A673 (cell line): ENCODE results near the gene NCEH1.

ENCODE experiments used
- EZH2 ChIP-seq: fragments of 200-600 bp; sonication (generic); IDR thresholded peaks from 2 replicates; pipeline ENCODE4 v1.6.1; 2017; ENCODE audit warnings: borderline replicate concordance, low read depth, mild to moderate bottlenecking, mixed read lengths, antibody characterized with exemption, low read length; ENCODE audit not compliant: poor library complexity, severe bottlenecking
- TF ChIP-seq, protein P1 (sequence below): fragments of 300-800, 200-600 bp; sonication (generic); conservative IDR thresholded peaks from 2 replicates; pipeline ENCODE4 v1.5.1; 2017; ENCODE audit warnings: low read depth, mild to moderate bottlenecking, antibody characterized with exemption, low read length, moderate library complexity, mixed read lengths

DNA sequence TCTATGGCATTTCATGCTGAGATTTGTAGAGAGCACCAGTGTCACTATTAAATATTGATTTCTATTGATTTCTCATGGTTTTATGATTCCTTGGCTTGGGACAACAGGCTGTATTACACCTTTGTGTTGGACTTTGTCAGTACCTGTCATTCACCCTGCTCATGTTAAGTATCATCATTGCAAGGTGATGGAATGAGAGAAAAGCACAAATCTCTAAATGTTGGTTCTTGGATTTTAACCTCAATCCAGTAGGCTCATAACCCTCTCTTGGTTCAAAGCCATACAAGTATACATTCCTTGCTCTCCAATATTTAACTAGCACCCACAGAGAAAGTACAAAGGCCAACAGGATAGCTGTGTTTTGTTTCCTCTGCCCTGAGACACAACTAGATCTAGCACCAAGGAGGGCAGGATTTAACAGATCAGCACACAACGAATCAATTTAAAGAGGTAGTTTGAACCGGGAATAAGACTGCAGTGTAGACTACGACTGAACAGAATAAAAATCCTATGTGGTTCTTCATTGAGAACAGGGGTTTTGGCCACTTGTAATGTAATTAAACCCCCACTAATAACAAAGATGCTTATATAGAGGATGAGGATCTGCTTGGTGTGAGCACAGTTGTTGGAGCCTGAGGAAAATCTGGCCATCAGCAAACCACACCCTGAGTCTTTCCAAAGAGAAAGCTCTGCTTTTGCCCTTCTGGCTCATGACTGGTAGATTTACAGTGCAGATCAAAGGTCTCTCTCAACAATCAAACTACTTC lies 109.6 kb downstream of the NCEH1 start:
- TF ChIP-seq EZH2: no peak
- TF ChIP-seq, protein P1, sequence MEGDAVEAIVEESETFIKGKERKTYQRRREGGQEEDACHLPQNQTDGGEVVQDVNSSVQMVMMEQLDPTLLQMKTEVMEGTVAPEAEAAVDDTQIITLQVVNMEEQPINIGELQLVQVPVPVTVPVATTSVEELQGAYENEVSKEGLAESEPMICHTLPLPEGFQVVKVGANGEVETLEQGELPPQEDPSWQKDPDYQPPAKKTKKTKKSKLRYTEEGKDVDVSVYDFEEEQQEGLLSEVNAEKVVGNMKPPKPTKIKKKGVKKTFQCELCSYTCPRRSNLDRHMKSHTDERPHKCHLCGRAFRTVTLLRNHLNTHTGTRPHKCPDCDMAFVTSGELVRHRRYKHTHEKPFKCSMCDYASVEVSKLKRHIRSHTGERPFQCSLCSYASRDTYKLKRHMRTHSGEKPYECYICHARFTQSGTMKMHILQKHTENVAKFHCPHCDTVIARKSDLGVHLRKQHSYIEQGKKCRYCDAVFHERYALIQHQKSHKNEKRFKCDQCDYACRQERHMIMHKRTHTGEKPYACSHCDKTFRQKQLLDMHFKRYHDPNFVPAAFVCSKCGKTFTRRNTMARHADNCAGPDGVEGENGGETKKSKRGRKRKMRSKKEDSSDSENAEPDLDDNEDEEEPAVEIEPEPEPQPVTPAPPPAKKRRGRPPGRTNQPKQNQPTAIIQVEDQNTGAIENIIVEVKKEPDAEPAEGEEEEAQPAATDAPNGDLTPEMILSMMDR: no peak
